ENCODE results near the gene CBX1. TPM values are rescaled to one million over a fixed set of nuclear protein-coding genes. Genes with fewer than 3 reads are reported as not detected.

The CBX1 gene
- total and polyA plus RNA-seq, 2 of the 4 experiments (the other 2 are of a cell fraction): 35.0 to 54.9 TPM

GRCh38 chr17:48139944-48140343 is 38.7 kb upstream of the CBX1 start:
- Histone ChIP-seq H4K91ac (ENCODE audit: insufficient read depth, low read depth, low read length) (no peak overlapping the region), H2AFZ (replicated peaks; ENCODE audit: low read length, poor library complexity) (no peak overlapping the region), H3K9ac (ENCODE audit: low read depth, low read length) (no peak overlapping the region), H3K9me1 (ENCODE audit: insufficient read depth, low read length) (no peaks in the 10 kb centered on the region), H4K5ac (ENCODE audit: low read depth, low read length) (no peak overlapping the region), H2AK5ac (ENCODE audit: low read depth, low read length) (no peak overlapping the region), H2BK5ac (ENCODE audit: low read depth, low read length, poor library complexity, severe bottlenecking) (no peak overlapping the region), H4K8ac (ENCODE audit: low read depth in 2 of 2, low read length in 2 of 2) (no peak overlapping the region), H3K4ac (ENCODE audit: low read depth, low read length) (no peak overlapping the region), H3K56ac (ENCODE audit: extremely low read depth, insufficient read depth, low read length) (no peak overlapping the region), H2BK15ac (ENCODE audit: low read depth, low read length) (no peak overlapping the region), H3K9me3 (ENCODE audit: control insufficient read depth, insufficient read depth, low read length) (no peaks in the 10 kb centered on the region), H2AK9ac (replicated peaks; ENCODE audit: low read depth, low read length, poor library complexity) (no peak overlapping the region), H3K4me1 (ENCODE audit: control insufficient read depth, insufficient read depth, low read length) (no peaks in the 10 kb centered on the region), H3K4me3 (ENCODE audit: insufficient read depth, low read depth, low read length) (no peak overlapping the region), H3K23ac (ENCODE audit: low read depth, low read length) (no peak overlapping the region), H2BK120ac (ENCODE audit: low read depth, low read length) (no peak overlapping the region), H3K4me2 (ENCODE audit: low read depth, low read length) (no peak overlapping the region), H3K18ac (ENCODE audit: low read depth, low read length) (no peak overlapping the region), H2BK20ac (ENCODE audit: low read depth, low read length) (no peak overlapping the region), H3K36me3 (ENCODE audit: control insufficient read depth, insufficient read depth, low read length) (no peaks in the 10 kb centered on the region), H4K20me1 (ENCODE audit: insufficient read depth, low read length) (no peaks in the 10 kb centered on the region), H3K14ac (replicated peaks; ENCODE audit: low read depth, low read length) (no peak overlapping the region), H3K79me1 (ENCODE audit: low read depth in 1 of 2, low read length in 2 of 2) (no peaks in the 10 kb centered on the region), H3K27me3 (ENCODE audit: control insufficient read depth, insufficient read depth, low read length) (peaks cover 60% of the 10 kb centered on the region), H3K27ac (ENCODE audit: insufficient read depth, low read length) (no peak overlapping the region)
- DNase-seq (no peak), ATAC-seq (ENCODE audit: low read depth) (no peak)
- in situ Hi-C loops (cut with MboI; ENCODE audit: low sequenced_read_pairs): no loop called here
- intact Hi-C loops (cut with micrococcal nuclease): no loop called here
- dilution Hi-C loops (cut with HindIII; ENCODE audit: low sequenced_read_pairs, unreplicated experiment): no loop called here
- POLR2A ChIA-PET (ENCODE audit: unreplicated experiment): no interaction called here
- no peak for TF ChIP-seq RCOR1 (IDR thresholded peaks at IDR 0.05; ENCODE audit: insufficient replicate concordance, low read length)
- no CpG with 5 or more reads among the region's 2 CpGs for WGBS, 2 experiments (ENCODE audit: extremely low coverage in 2 of 2, insufficient read length in 1 of 2)
- CTCF ChIA-PET: no interaction called here
- no TSS peak for BruUV-seq (replicated peaks)
